ENCODE measurements around the gene ACIN1. TPM values are rescaled to one million over a fixed set of nuclear protein-coding genes. Genes with fewer than 3 reads are reported as not detected.

ACIN1 gene
- total and polyA plus RNA-seq, 2 of the 13 experiments (the other 11 are each of a cell fraction or from before 2014, with no cell fraction given): 165 to 183 TPM

- peak; percentile 92 for TF ChIP-seq ZNF280B (CRISPR knock-in tag; IDR thresholded peaks at IDR 0.05; ENCODE audit: borderline replicate concordance)
- TF ChIP-seq CEBPG (CRISPR knock-in tag; IDR thresholded peaks at IDR 0.05): peak; percentile 43; the same call in 1 of the 2 replicates
- TF ChIP-seq, protein P1, sequence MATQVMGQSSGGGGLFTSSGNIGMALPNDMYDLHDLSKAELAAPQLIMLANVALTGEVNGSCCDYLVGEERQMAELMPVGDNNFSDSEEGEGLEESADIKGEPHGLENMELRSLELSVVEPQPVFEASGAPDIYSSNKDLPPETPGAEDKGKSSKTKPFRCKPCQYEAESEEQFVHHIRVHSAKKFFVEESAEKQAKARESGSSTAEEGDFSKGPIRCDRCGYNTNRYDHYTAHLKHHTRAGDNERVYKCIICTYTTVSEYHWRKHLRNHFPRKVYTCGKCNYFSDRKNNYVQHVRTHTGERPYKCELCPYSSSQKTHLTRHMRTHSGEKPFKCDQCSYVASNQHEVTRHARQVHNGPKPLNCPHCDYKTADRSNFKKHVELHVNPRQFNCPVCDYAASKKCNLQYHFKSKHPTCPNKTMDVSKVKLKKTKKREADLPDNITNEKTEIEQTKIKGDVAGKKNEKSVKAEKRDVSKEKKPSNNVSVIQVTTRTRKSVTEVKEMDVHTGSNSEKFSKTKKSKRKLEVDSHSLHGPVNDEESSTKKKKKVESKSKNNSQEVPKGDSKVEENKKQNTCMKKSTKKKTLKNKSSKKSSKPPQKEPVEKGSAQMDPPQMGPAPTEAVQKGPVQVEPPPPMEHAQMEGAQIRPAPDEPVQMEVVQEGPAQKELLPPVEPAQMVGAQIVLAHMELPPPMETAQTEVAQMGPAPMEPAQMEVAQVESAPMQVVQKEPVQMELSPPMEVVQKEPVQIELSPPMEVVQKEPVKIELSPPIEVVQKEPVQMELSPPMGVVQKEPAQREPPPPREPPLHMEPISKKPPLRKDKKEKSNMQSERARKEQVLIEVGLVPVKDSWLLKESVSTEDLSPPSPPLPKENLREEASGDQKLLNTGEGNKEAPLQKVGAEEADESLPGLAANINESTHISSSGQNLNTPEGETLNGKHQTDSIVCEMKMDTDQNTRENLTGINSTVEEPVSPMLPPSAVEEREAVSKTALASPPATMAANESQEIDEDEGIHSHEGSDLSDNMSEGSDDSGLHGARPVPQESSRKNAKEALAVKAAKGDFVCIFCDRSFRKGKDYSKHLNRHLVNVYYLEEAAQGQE (IDR thresholded peaks at IDR 0.05; ENCODE audit: borderline replicate concordance in 1 of 2, low read depth in 1 of 2, low read length in 2 of 2): no peak; a peak in 1 of 4 replicates
- TF ChIP-seq KLF13 (CRISPR knock-in tag; IDR thresholded peaks at IDR 0.05): no peak; the same call in 1 of the 2 replicates
- TF ChIP-seq ZNF205 (CRISPR knock-in tag; IDR thresholded peaks at IDR 0.05): peak; percentile 83
- no peak; the same call in 1 of the 2 replicates for TF ChIP-seq NCOA5 (CRISPR knock-in tag; IDR thresholded peaks at IDR 0.05)
- TF ChIP-seq KDM4B (CRISPR knock-in tag; IDR thresholded peaks at IDR 0.05): peak; percentile 95
- TF ChIP-seq ZMYM3 (CRISPR knock-in tag; IDR thresholded peaks at IDR 0.05): peak; percentile 71
- no peak for TF ChIP-seq RCOR2 (CRISPR knock-in tag; IDR thresholded peaks at IDR 0.05)
- peak; percentile 76 for TF ChIP-seq HNRNPH1 (optimal IDR thresholded peaks at IDR 0.05; ENCODE audit: low read depth, low read length)
- peak; percentile 88 for TF ChIP-seq ZNF230 (CRISPR knock-in tag; IDR thresholded peaks at IDR 0.05)
- TF ChIP-seq, protein P2, sequence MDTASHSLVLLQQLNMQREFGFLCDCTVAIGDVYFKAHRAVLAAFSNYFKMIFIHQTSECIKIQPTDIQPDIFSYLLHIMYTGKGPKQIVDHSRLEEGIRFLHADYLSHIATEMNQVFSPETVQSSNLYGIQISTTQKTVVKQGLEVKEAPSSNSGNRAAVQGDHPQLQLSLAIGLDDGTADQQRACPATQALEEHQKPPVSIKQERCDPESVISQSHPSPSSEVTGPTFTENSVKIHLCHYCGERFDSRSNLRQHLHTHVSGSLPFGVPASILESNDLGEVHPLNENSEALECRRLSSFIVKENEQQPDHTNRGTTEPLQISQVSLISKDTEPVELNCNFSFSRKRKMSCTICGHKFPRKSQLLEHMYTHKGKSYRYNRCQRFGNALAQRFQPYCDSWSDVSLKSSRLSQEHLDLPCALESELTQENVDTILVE (CRISPR knock-in tag; IDR thresholded peaks at IDR 0.05): no peak
- TF ChIP-seq ZEB1 (IDR thresholded peaks at IDR 0.05; ENCODE audit: insufficient replicate concordance, low read depth): no peak
- TF ChIP-seq AGO2 (optimal IDR thresholded peaks at IDR 0.05; ENCODE audit: low read depth, low read length): peak; percentile 100
- TF ChIP-seq, protein P3, sequence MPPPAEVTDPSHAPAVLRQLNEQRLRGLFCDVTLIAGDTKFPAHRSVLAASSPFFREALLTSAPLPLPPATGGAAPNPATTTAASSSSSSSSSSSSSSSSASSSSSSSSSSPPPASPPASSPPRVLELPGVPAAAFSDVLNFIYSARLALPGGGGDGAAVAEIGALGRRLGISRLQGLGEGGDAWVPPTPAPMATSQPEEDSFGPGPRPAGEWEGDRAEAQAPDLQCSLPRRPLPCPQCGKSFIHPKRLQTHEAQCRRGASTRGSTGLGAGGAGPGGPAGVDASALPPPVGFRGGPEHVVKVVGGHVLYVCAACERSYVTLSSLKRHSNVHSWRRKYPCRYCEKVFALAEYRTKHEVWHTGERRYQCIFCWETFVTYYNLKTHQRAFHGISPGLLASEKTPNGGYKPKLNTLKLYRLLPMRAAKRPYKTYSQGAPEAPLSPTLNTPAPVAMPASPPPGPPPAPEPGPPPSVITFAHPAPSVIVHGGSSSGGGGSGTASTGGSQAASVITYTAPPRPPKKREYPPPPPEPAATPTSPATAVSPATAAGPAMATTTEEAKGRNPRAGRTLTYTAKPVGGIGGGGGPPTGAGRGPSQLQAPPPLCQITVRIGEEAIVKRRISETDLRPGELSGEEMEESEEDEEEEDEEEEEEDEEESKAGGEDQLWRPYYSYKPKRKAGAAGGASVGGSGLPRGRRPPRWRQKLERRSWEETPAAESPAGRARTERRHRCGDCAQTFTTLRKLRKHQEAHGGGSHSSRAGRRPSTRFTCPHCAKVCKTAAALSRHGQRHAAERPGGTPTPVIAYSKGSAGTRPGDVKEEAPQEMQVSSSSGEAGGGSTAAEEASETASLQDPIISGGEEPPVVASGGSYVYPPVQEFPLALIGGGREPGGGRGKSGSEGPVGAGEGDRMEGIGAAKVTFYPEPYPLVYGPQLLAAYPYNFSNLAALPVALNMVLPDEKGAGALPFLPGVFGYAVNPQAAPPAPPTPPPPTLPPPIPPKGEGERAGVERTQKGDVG (CRISPR knock-in tag; IDR thresholded peaks at IDR 0.05; ENCODE audit: borderline replicate concordance): peak; percentile 49; the same call in 1 of the 2 replicates
- no peak for TF ChIP-seq SOX6 (IDR thresholded peaks at IDR 0.05)
- TF ChIP-seq SOX6 (CRISPR knock-in tag; IDR thresholded peaks at IDR 0.05): peak; percentile 80; the same call in 1 of the 2 replicates
- no peak; the same call in none of the 2 replicates for TF ChIP-seq ZBTB7A (CRISPR knock-in tag; IDR thresholded peaks at IDR 0.05)
Observed at GRCh38 chr14:23057757-23058653, 36.9 kb downstream of the ACIN1 start (continued).

All from HepG2 (cell line).